NCI-H446 (cell line): ENCODE data around the gene AKR7A3.
"Not testable (repeated sequence)": the region's sequence is repeated elsewhere in the genome, so short reads cannot be mapped to it uniquely, and the experiment has no call there.

Experiments
- DNase-seq, 2 experiments: peaks; one replicate each; lab custom pipeline; 2025; lab: John Stamatoyannopoulos, UW

The AKR7A3 gene

GRCh38 chr1:19319196-19319595 lies 30.6 kb upstream of the AKR7A3 start:
- DNase-seq = no peak

- DNase-seq = no peak
These were observed 28.7 kb upstream of the AKR7A3 start for GRCh38 chr1:19317126-19317910.

GRCh38 chr1:19315378-19316198 lies 27.0 kb upstream of the AKR7A3 start:
- DNase-seq = no peak

- DNase-seq = no peak
These were observed 25.7 kb upstream of the AKR7A3 start for GRCh38 chr1:19313961-19314882.

- no peak for DNase-seq
These were observed 25.0 kb upstream of the AKR7A3 start for GRCh38 chr1:19313636-19313959.

GRCh38 chr1:19312782-19313635 lies 24.4 kb upstream of the AKR7A3 start:
- no peak for DNase-seq

- peak; percentile 91 to 97 for DNase-seq
These were observed 23.6 kb upstream of the AKR7A3 start, which contains the start of the genes AKR7A2 and SLC66A1 for GRCh38 chr1:19311931-19312781. Gene AKR7A2 (minus strand): TSS chr1:19312144. CDS start chr1:19312124, 20 bp downstream. Gene SLC66A1 (plus strand): TSS chr1:19312326. CDS start chr1:19317678, 5,352 bp downstream.

GRCh38 chr1:19311503-19311930 lies 22.9 kb upstream of the AKR7A3 start:
- no peak for DNase-seq

GRCh38 chr1:19310720-19311502 lies 22.3 kb upstream of the AKR7A3 start:
- DNase-seq = no peak

- DNase-seq = no peak
These were observed 21.5 kb upstream of the AKR7A3 start for GRCh38 chr1:19310061-19310460.

- DNase-seq = no peak
These were observed 20.7 kb upstream of the AKR7A3 start for GRCh38 chr1:19309123-19309813.

GRCh38 chr1:19308509-19308907 lies 19.9 kb upstream of the AKR7A3 start:
- DNase-seq = no peak

- no peak for DNase-seq
These were observed 19.4 kb upstream of the AKR7A3 start for GRCh38 chr1:19307794-19308508.

- DNase-seq = no peak
These were observed 18.4 kb upstream of the AKR7A3 start for GRCh38 chr1:19306941-19307340.

GRCh38 chr1:19305880-19306279 lies 17.3 kb upstream of the AKR7A3 start:
- DNase-seq = no peak

- DNase-seq = not testable (repeated sequence)
These were observed 15.5 kb upstream of the AKR7A3 start for GRCh38 chr1:19304081-19304480.

GRCh38 chr1:19300211-19300610 lies 11.6 kb upstream of the AKR7A3 start:
- DNase-seq = no peak

- no peak for DNase-seq
These were observed 6.1 kb upstream of the AKR7A3 start for GRCh38 chr1:19294638-19295037.
